Activated T-helper 1 cell treated with anti-CD3 and anti-CD28 coated beads, Interleukin-12 subunit alpha, Interleukin-12 subunit beta, Interleukin-2, Interleukin-4 antibody, amounts not matched to agents 30 ng/mL and 10 ng/mL and 1 ng/mL, durations not matched to agents 14 hours and 24 hours and 36 hours (primary cell): ENCODE data around the gene BMAL1. TPM values are rescaled to one million over a fixed set of nuclear protein-coding genes. Genes with fewer than 3 reads are reported as not detected.

ENCODE experiments used
- DNase-seq: peaks from one replicate; pipeline ENCODE4 v3.0.0; 2021; ENCODE audit warnings: low spot score
- H3K27ac Mint-ChIP-seq: one replicate; pipeline ENCODE4 v1.8.0; 2021; ENCODE audit warnings: mild to moderate bottlenecking, mixed read lengths
- H3K27me3 Mint-ChIP-seq: one replicate; pipeline ENCODE4 v1.8.0; 2022; ENCODE audit warnings: mild to moderate bottlenecking, moderate library complexity, mixed read lengths; ENCODE audit not compliant: insufficient read depth
- H3K36me3 Mint-ChIP-seq: one replicate; pipeline ENCODE4 v1.8.0; 2021; ENCODE audit warnings: low read depth, mixed read lengths
- H3K4me1 Mint-ChIP-seq: one replicate; pipeline ENCODE4 v1.8.0; 2021; ENCODE audit warnings: low read depth, mixed read lengths
- H3K4me3 Mint-ChIP-seq: one replicate; pipeline ENCODE4 v1.8.0; 2021; ENCODE audit warnings: mild to moderate bottlenecking, moderate library complexity, mixed read lengths
- H3K9me3 Mint-ChIP-seq: one replicate; pipeline ENCODE4 v1.8.0; 2021; ENCODE audit warnings: mixed read lengths
- intact Hi-C: fragments of 100-400 bp; cut with micrococcal nuclease; formaldehyde crosslinking; loops from one replicate; pipeline ENCODE4 v1.15.1; 2024
- total RNA-seq: library from RNA; stranded (reverse); gene quantifications from 2 replicates; pipeline ENCODE4 v1.2.3, GENCODE V29; 2022

The BMAL1 gene
- total RNA-seq, 1 donor from 2014 or later = 33.6 TPM

GRCh38 chr11:13271060-13271693, 6.4 kb upstream of the BMAL1 start:
- no peak overlapping the region for H3K27ac Mint-ChIP-seq
- intact Hi-C loops = loop anchor here (10.0 kb wide), 2 partner anchors 1084 to 1426 kb away; partner anchors contain the start of genes RRAS2 and USP47
- no peaks in the 10 kb centered on the region for H3K36me3 Mint-ChIP-seq
- H3K27me3 Mint-ChIP-seq = peaks cover 76% of the 10 kb centered on the region
- H3K4me1 Mint-ChIP-seq = peaks cover 19% of the 10 kb centered on the region
- DNase-seq = no peak
- no peak overlapping the region for H3K4me3 Mint-ChIP-seq
- no peaks in the 10 kb centered on the region for H3K9me3 Mint-ChIP-seq

GRCh38 chr11:13276454-13276831, 1.1 kb upstream of the BMAL1 start:
- DNase-seq = no peak
- Mint-ChIP-seq H3K4me1 (peaks cover 50% of the 10 kb centered on the region), H3K36me3 (peaks cover 5% of the 10 kb centered on the region), H3K27ac (peak overlapping the region; percentile 80), H3K4me3 (peak overlapping the region; percentile 98), H3K9me3 (no peaks in the 10 kb centered on the region), H3K27me3 (peaks cover 48% of the 10 kb centered on the region)
- intact Hi-C loops = loop anchor here (10.0 kb wide), 2 partner anchors 1078 to 1432 kb away; partner anchors contain the start of genes RRAS2 and USP47

- peak; percentile 98 for DNase-seq
- intact Hi-C loops = loop anchor here (1.0 to 10.0 kb wide), 7 partner anchors 10 to 1432 kb away; partner anchors contain the start of genes BTBD10, FAR1, RRAS2 and USP47
- peak overlapping the region; percentile 80 for H3K27ac Mint-ChIP-seq
- H3K4me1 Mint-ChIP-seq = peaks cover 52% of the 10 kb centered on the region
- H3K27me3 Mint-ChIP-seq = peaks cover 46% of the 10 kb centered on the region
- peak overlapping the region; percentile 98 for H3K4me3 Mint-ChIP-seq
- no peaks in the 10 kb centered on the region for H3K9me3 Mint-ChIP-seq
- peaks cover 8% of the 10 kb centered on the region for H3K36me3 Mint-ChIP-seq
These were observed 490 bp upstream of the BMAL1 start for GRCh38 chr11:13276832-13277767.

- Mint-ChIP-seq H3K4me3 (peak overlapping the region; percentile 88), H3K27ac (peak overlapping the region; percentile 79), H3K36me3 (peaks cover 8% of the 10 kb centered on the region), H3K27me3 (peaks cover 30% of the 10 kb centered on the region), H3K4me1 (peaks cover 69% of the 10 kb centered on the region), H3K9me3 (no peaks in the 10 kb centered on the region)
- DNase-seq = no peak
- intact Hi-C loops = loop anchor here (2.0 to 10.0 kb wide), 3 partner anchors 40 to 1434 kb away; partner anchors contain the start of genes RRAS2 and USP47
These were observed 1.3 kb downstream of the BMAL1 start for GRCh38 chr11:13278609-13279486.

GRCh38 chr11:13279487-13279834, 1.9 kb downstream of the BMAL1 start:
- DNase-seq = no peak
- intact Hi-C loops = loop anchor here (2.0 to 10.0 kb wide), 3 partner anchors 41 to 1435 kb away; partner anchors contain the start of genes RRAS2 and USP47
- peak overlapping the region; percentile 88 for H3K4me3 Mint-ChIP-seq
- peaks cover 70% of the 10 kb centered on the region for H3K4me1 Mint-ChIP-seq
- peaks cover 8% of the 10 kb centered on the region for H3K36me3 Mint-ChIP-seq
- H3K9me3 Mint-ChIP-seq = no peaks in the 10 kb centered on the region
- H3K27me3 Mint-ChIP-seq = peaks cover 24% of the 10 kb centered on the region
- H3K27ac Mint-ChIP-seq = peak overlapping the region; percentile 79

- intact Hi-C loops = no loop called here
- DNase-seq = no peak
- peak overlapping the region; percentile 67 for H3K27ac Mint-ChIP-seq
- H3K36me3 Mint-ChIP-seq = peaks cover 12% of the 10 kb centered on the region
- H3K9me3 Mint-ChIP-seq = no peaks in the 10 kb centered on the region
- H3K4me3 Mint-ChIP-seq = peak overlapping the region; percentile 88
- H3K27me3 Mint-ChIP-seq = peaks cover 17% of the 10 kb centered on the region
- H3K4me1 Mint-ChIP-seq = peaks cover 77% of the 10 kb centered on the region
These were observed 2.6 kb downstream of the BMAL1 start for GRCh38 chr11:13280092-13280722.

- Mint-ChIP-seq H3K36me3 (peaks cover 12% of the 10 kb centered on the region), H3K4me1 (peaks cover 79% of the 10 kb centered on the region), H3K27ac (peak overlapping the region; percentile 67), H3K27me3 (peaks cover 11% of the 10 kb centered on the region), H3K4me3 (peak overlapping the region; percentile 88), H3K9me3 (no peaks in the 10 kb centered on the region)
- DNase-seq = no peak
- intact Hi-C loops = no loop called here
These were observed 3.2 kb downstream of the BMAL1 start for GRCh38 chr11:13280777-13281176.

- Mint-ChIP-seq H3K4me3 (no peak overlapping the region), H3K27ac (no peak overlapping the region), H3K4me1 (peaks cover 92% of the 10 kb centered on the region), H3K9me3 (no peaks in the 10 kb centered on the region), H3K27me3 (no peaks in the 10 kb centered on the region), H3K36me3 (peaks cover 22% of the 10 kb centered on the region)
- DNase-seq = no peak
- intact Hi-C loops = no loop called here
These were observed 6.0 kb downstream of the BMAL1 start for GRCh38 chr11:13283636-13284035.

GRCh38 chr11:13284776-13285588, 7.4 kb downstream of the BMAL1 start:
- Mint-ChIP-seq H3K4me3 (peak overlapping the region; percentile 4), H3K9me3 (no peaks in the 10 kb centered on the region), H3K27me3 (no peaks in the 10 kb centered on the region), H3K4me1 (peaks cover 92% of the 10 kb centered on the region), H3K27ac (peak overlapping the region; percentile 45), H3K36me3 (peaks cover 27% of the 10 kb centered on the region)
- intact Hi-C loops = loop anchor here (5.0 kb wide), 1 partner anchor 1607 kb away; the partner anchor contains the start of gene CYP2R1
- no peak for DNase-seq

- Mint-ChIP-seq H3K9me3 (no peaks in the 10 kb centered on the region), H3K36me3 (peaks cover 23% of the 10 kb centered on the region), H3K4me3 (peak overlapping the region; percentile 32), H3K4me1 (peaks cover 90% of the 10 kb centered on the region), H3K27me3 (no peaks in the 10 kb centered on the region), H3K27ac (peak overlapping the region; percentile 75)
- no peak for DNase-seq
- intact Hi-C loops = loop anchor here (2.0 to 5.0 kb wide), 2 partner anchors 14 to 1606 kb away; partner anchors contain the start of gene CYP2R1
These were observed 8.8 kb downstream of the BMAL1 start for GRCh38 chr11:13286279-13286821.

- Mint-ChIP-seq H3K27ac (peak overlapping the region; percentile 75), H3K9me3 (no peaks in the 10 kb centered on the region), H3K36me3 (peaks cover 20% of the 10 kb centered on the region), H3K27me3 (no peaks in the 10 kb centered on the region), H3K4me1 (peaks cover 86% of the 10 kb centered on the region), H3K4me3 (peak overlapping the region; percentile 32)
- peak; percentile 38 for DNase-seq
- intact Hi-C loops = loop anchor here (1.0 to 5.0 kb wide), 7 partner anchors 10 to 1605 kb away; partner anchors contain the start of genes BMAL1 and CYP2R1
These were observed 9.4 kb downstream of the BMAL1 start for GRCh38 chr11:13287036-13287435.
